Neural progenitor cell (in vitro differentiated cells): ENCODE measurements around the gene CENPP. TPM values are rescaled to one million over a fixed set of nuclear protein-coding genes. Genes with fewer than 3 reads are reported as not detected.

Source experiments
- DNase-seq: peaks from one replicate; pipeline ENCODE4 v3.0.0-alpha.2; 2016; ENCODE audit warnings: low spot score
- H2AFZ ChIP-seq: fragments of 200-600 bp; sonication (generic); replicated peaks from 2 replicates; pipeline ENCODE4 v1.6.1; 2016; ENCODE audit warnings: antibody characterized with exemption
- H3F3A ChIP-seq: fragments of 200-600 bp; sonication (generic); 2 replicates; pipeline ENCODE4 v1.6.1; 2016; ENCODE audit warnings: antibody characterized with exemption, low read depth
- H3K27ac ChIP-seq: fragments of 200-600 bp; sonication (generic); 2 replicates; pipeline ENCODE4 v1.5.1; 2016; ENCODE audit warnings: mild to moderate bottlenecking
- H3K27me3 ChIP-seq: fragments of 200-600 bp; sonication (generic); 2 replicates; pipeline ENCODE4 v1.6.1; 2016; ENCODE audit warnings: mild to moderate bottlenecking, moderate library complexity
- H3K36me3 ChIP-seq: fragments of 200-600 bp; sonication (generic); 2 replicates; pipeline ENCODE4 v1.5.1; 2016
- H3K4me1 ChIP-seq: fragments of 200-600 bp; sonication (generic); 2 replicates; pipeline ENCODE4 v1.6.1; 2016; ENCODE audit warnings: mixed run types
- H3K4me2 ChIP-seq: fragments of 200-600 bp; sonication (generic); 2 replicates; pipeline ENCODE4 v1.6.1; 2016
- H3K4me3 ChIP-seq: fragments of 200-600 bp; sonication (generic); 2 replicates; pipeline ENCODE4 v1.5.1; 2016
- H3K79me2 ChIP-seq: fragments of 200-600 bp; sonication (generic); 2 replicates; pipeline ENCODE4 v1.6.1; 2016; ENCODE audit warnings: low read depth
- H3K9ac ChIP-seq: fragments of 200-600 bp; sonication (generic); 2 replicates; pipeline ENCODE4 v1.6.1; 2016
- H3K9me3 ChIP-seq: fragments of 200-600 bp; sonication (generic); 2 replicates; pipeline ENCODE4 v1.5.1; 2016; ENCODE audit warnings: low read depth
- H4K20me1 ChIP-seq: fragments of 200-600 bp; sonication (generic); 2 replicates; pipeline ENCODE4 v1.6.1; 2016; ENCODE audit warnings: low read depth
- H3K27ac Mint-ChIP-seq: 3 replicates; pipeline ENCODE4 v1.8.0; 2021; ENCODE audit warnings: mixed read lengths
- H3K27me3 Mint-ChIP-seq: 2 replicates; pipeline ENCODE4 v1.8.0; 2022; ENCODE audit warnings: low read depth, mild to moderate bottlenecking, inconsistent platforms, moderate library complexity, mixed read lengths; ENCODE audit not compliant: insufficient read depth
- H3K36me3 Mint-ChIP-seq: 3 replicates; pipeline ENCODE4 v1.8.0; 2021; ENCODE audit warnings: mixed read lengths
- H3K4me1 Mint-ChIP-seq: 3 replicates; pipeline ENCODE4 v1.8.0; 2021; ENCODE audit warnings: mixed read lengths
- H3K4me3 Mint-ChIP-seq: 3 replicates; pipeline ENCODE4 v1.8.0; 2021; ENCODE audit warnings: mild to moderate bottlenecking, moderate library complexity, mixed read lengths
- H3K9me3 Mint-ChIP-seq: 3 replicates; pipeline ENCODE4 v1.8.0; 2020; ENCODE audit warnings: mixed read lengths
- CTCF ChIP-seq: fragments of 200-600 bp; sonication (generic); IDR thresholded peaks from 2 replicates; pipeline ENCODE4 v1.5.1; 2017; ENCODE audit warnings: antibody characterized with exemption, mild to moderate bottlenecking
- EZH2 ChIP-seq: fragments of 200-600 bp; sonication (generic); IDR thresholded peaks from 2 replicates; pipeline ENCODE4 v1.6.1; 2017; ENCODE audit warnings: antibody characterized with exemption, mild to moderate bottlenecking, moderate library complexity
- EZH2phosphoT487 ChIP-seq: fragments of 200-600 bp; sonication (generic); IDR thresholded peaks from 2 replicates; pipeline ENCODE4 v1.6.1; 2017; ENCODE audit warnings: antibody characterized with exemption
- total RNA-seq: library from RNA; depleted of rRNA; stranded (reverse); fragments of >200 nt; gene quantifications from 2 replicates; pipeline ENCODE4 v1.2.3, GENCODE V29; 2015; ENCODE audit warnings: low replicate concordance

The CENPP gene
- total RNA-seq, 1 donor from 2014 or later: 10.7 TPM

DNA sequence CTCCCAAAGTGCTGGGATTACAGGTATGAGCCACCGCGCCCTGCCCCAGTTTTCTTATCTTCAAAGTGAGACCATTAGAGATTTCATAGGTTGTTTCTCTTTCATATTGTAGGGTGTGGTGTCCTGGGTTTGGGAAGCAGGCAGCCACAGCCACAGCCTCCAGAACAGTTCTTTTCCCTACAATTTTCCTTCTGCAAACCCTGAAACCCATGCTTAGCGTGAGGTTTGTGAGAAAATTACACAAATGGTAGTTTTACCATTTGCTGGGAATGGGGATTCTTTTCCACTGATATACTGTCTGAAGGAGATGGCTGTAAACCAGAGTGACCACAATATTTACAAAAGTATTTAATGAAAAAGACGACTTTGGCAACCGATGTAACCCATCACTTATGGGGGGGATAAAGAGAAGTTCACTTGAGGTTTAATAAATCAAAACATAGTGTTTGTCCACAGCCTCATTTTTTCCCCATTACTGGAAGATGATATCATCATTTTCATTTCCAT lies 236.8 kb downstream of the CENPP start:
- Mint-ChIP-seq H3K27ac (no peak overlapping the region), H3K9me3 (no peaks in the 10 kb centered on the region), H3K4me1 (no peaks in the 10 kb centered on the region), H3K36me3 (no peaks in the 10 kb centered on the region), H3K4me3 (no peak overlapping the region), H3K27me3 (no peaks in the 10 kb centered on the region)
- Histone ChIP-seq H3K27me3 (no peaks in the 10 kb centered on the region), H3K4me1 (peaks cover 4% of the 10 kb centered on the region), H3K9ac (no peak overlapping the region), H3K27ac (no peak overlapping the region), H3K79me2 (no peaks in the 10 kb centered on the region), H3K9me3 (no peaks in the 10 kb centered on the region), H3F3A (no peaks in the 10 kb centered on the region), H4K20me1 (no peaks in the 10 kb centered on the region), H3K36me3 (no peaks in the 10 kb centered on the region), H3K4me3 (no peak overlapping the region), H3K4me2 (no peak overlapping the region), H2AFZ (no peak overlapping the region)
- no peak for TF ChIP-seq EZH2phosphoT487
- no peak for TF ChIP-seq CTCF
- no peak for TF ChIP-seq EZH2
- no peak for DNase-seq

DNA sequence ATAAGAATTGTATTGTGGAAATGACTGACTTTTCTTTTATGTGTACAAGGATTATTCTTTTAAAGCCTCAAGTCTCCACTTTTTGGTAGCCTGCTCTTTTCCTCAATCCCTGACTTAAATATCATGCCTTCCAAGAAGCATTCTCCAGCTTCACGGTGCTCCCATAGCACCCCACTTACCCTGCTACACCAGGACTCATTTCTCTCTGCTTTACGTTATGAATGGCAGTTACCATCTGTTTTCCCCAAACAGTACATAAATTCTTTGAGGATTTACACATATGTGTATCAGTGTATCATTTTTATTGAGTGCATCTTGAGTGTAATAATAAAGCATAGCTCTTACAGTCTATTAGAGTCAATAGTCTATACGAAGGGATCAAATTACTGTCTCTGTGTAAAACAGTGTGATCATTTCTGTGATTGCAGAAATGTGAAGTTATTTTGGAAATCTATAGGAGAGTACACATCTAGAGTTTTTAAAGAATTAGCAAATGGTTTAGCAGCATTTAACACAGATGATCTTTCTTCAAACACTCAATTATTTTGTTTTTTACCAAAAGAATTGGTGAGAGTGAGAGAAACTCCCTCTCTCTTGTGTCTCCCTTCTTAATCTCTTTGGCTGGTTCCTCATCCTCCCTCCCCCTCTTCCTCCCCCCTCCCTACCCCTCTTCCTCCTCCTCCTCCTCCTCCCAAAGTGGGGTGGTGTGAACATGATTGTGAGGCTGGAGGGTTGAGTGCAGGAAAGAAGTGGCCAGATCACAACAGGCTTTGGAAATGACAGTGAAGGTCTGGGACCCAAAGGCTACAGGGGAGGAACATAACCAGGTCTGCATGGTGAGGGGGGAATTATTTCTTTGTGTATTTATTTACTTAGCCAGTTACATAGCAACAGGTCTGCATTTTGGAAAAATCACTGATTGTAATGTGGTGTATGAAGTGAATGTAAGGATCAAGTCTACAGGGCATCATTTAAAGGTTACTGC lies 237.7 kb downstream of the CENPP start:
- H3K27ac ChIP-seq: no peak overlapping the region
- no peaks in the 10 kb centered on the region for H3K27me3 ChIP-seq
- no peak overlapping the region for H3K4me3 ChIP-seq
- H2AFZ ChIP-seq: peak overlapping the region; percentile 14
- no peaks in the 10 kb centered on the region for H3K36me3 ChIP-seq
- peaks cover 4% of the 10 kb centered on the region for H3K4me1 ChIP-seq
- no peak overlapping the region for H3K9ac ChIP-seq
- H3K4me2 ChIP-seq: peak overlapping the region; percentile 15
- DNase-seq: no peak
- Mint-ChIP-seq H3K9me3 (no peaks in the 10 kb centered on the region), H3K27ac (no peak overlapping the region), H3K4me1 (no peaks in the 10 kb centered on the region), H3K27me3 (no peaks in the 10 kb centered on the region), H3K4me3 (no peak overlapping the region), H3K36me3 (no peaks in the 10 kb centered on the region)
- no peaks in the 10 kb centered on the region for H3F3A ChIP-seq
- no peak for TF ChIP-seq EZH2phosphoT487
- TF ChIP-seq CTCF: no peak
- H4K20me1 ChIP-seq: no peaks in the 10 kb centered on the region
- H3K79me2 ChIP-seq: no peaks in the 10 kb centered on the region
- no peaks in the 10 kb centered on the region for H3K9me3 ChIP-seq

GRCh38 chr9:92564504-92564903 lies 238.8 kb downstream of the CENPP start:
- TF ChIP-seq EZH2phosphoT487 (no peak), CTCF (no peak), EZH2 (no peak)
- H3K79me2 ChIP-seq: no peaks in the 10 kb centered on the region
- Mint-ChIP-seq H3K4me1 (no peaks in the 10 kb centered on the region), H3K27me3 (no peaks in the 10 kb centered on the region), H3K27ac (no peak overlapping the region), H3K4me3 (no peak overlapping the region), H3K9me3 (no peaks in the 10 kb centered on the region), H3K36me3 (no peaks in the 10 kb centered on the region)
- no peak for DNase-seq
- no peaks in the 10 kb centered on the region for H4K20me1 ChIP-seq
- no peaks in the 10 kb centered on the region for H3F3A ChIP-seq
- no peak overlapping the region for H2AFZ ChIP-seq
- H3K27ac ChIP-seq: no peak overlapping the region
- no peak overlapping the region for H3K4me2 ChIP-seq
- no peaks in the 10 kb centered on the region for H3K4me1 ChIP-seq
- H3K9ac ChIP-seq: no peak overlapping the region
- H3K4me3 ChIP-seq: no peak overlapping the region
- no peaks in the 10 kb centered on the region for H3K36me3 ChIP-seq
- no peaks in the 10 kb centered on the region for H3K9me3 ChIP-seq
- no peaks in the 10 kb centered on the region for H3K27me3 ChIP-seq
